ENCODE measurements around the gene BTBD2. TPM values are rescaled to one million over a fixed set of nuclear protein-coding genes. Genes with fewer than 3 reads are reported as not detected.

The BTBD2 gene
- polyA plus RNA-seq, 1 experiment: 25.5 TPM

DNA sequence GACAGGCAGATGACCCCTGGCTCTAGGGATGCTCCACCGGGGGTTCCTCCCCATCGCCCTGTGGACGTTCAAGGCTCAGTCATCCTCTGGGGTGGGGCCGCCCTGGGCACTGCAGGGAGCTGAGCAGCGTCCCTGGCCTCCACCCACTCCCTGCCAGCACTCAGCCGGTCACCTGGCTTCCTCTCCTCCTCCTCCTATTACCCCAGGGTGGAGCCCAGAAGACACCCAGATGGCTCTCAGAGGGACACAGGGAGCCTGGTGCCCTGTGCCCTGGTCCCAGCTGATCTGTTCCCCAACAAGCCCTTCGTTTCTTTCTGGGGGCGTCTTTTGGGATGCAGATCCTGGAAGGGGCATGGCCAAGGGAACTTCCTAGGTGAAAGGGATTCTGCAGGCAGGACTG lies 39.2 kb upstream of the BTBD2 start:
- Histone ChIP-seq H3K27me3 (ENCODE audit: control insufficient read depth, insufficient read depth, low read length) (no peaks in the 10 kb centered on the region), H3K9me3 (ENCODE audit: control insufficient read depth, insufficient read depth, low read length) (peaks cover 2% of the 10 kb centered on the region; the same call in 1 of the 2 replicates), H3K27ac (ENCODE audit: low read depth, low read length) (no peak overlapping the region), H3K4me3 (ENCODE audit: low read depth, low read length) (no peak overlapping the region)
- CTCF ChIA-PET: interaction anchor here (0.6 to 1.1 kb wide), 2 partner anchors 261 to 1055 kb away, joined by 4 to 6 read pairs; no protein-coding TSS in a partner anchor
- TF ChIP-seq, protein P1, sequence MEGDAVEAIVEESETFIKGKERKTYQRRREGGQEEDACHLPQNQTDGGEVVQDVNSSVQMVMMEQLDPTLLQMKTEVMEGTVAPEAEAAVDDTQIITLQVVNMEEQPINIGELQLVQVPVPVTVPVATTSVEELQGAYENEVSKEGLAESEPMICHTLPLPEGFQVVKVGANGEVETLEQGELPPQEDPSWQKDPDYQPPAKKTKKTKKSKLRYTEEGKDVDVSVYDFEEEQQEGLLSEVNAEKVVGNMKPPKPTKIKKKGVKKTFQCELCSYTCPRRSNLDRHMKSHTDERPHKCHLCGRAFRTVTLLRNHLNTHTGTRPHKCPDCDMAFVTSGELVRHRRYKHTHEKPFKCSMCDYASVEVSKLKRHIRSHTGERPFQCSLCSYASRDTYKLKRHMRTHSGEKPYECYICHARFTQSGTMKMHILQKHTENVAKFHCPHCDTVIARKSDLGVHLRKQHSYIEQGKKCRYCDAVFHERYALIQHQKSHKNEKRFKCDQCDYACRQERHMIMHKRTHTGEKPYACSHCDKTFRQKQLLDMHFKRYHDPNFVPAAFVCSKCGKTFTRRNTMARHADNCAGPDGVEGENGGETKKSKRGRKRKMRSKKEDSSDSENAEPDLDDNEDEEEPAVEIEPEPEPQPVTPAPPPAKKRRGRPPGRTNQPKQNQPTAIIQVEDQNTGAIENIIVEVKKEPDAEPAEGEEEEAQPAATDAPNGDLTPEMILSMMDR (IDR thresholded peaks at IDR 0.05; ENCODE audit: low read depth, low read length): no peak
- POLR2A ChIA-PET: interaction anchor here (0.6 to 0.7 kb wide), 2 partner anchors 71 to 421 kb away, joined by 3 to 6 read pairs; partner anchors contain the start of gene GADD45B
- no peak for DNase-seq (ENCODE audit: low read depth, low spot score)

DNA sequence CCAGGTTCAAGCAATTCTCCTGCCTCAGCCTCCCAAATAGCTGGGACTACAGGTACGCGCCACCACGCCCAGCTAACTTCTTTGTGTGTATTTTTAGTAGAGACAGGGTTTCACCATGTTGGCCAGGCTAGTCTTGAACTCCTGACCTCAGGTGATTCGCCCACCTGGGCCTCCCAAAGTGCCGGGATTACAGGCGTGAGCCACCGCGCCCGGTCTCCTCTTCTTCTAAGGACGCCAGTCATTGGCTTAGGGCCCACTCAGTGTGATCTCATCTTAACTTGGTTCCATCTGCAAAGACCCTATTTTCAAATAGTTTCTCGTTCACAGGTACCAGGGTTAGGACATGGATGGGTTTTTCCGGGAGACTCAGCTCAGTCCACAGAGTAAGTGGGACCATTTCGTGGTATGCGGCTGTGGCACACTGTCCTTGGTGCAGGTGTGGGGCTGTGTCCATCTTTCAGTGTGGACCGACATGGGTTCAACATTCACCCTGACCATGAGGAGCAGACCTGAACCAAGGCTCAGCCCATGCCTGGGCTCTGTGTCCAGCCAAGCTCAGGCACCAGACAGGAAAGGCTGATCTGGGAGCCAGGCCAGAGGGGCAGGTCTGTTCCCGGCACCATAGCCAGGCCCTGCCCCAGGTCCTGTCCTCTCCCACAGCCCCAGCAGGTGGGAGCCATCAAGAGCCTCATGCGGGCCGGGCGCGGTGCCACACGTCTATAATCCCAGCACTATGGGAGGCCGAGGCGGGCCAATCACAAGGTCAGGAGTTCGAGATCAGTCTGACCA lies 38.3 kb upstream of the BTBD2 start:
- H3K27ac ChIP-seq (ENCODE audit: low read depth, low read length): no peak overlapping the region
- no peaks in the 10 kb centered on the region for H3K27me3 ChIP-seq (ENCODE audit: control insufficient read depth, insufficient read depth, low read length)
- no peak for DNase-seq (ENCODE audit: low read depth, low spot score)
- no peak overlapping the region for H3K4me3 ChIP-seq (ENCODE audit: low read depth, low read length)
- TF ChIP-seq, protein P1 (IDR thresholded peaks at IDR 0.05; ENCODE audit: low read depth, low read length): no peak
- no peaks in the 10 kb centered on the region; the same call in 1 of the 2 replicates for H3K9me3 ChIP-seq (ENCODE audit: control insufficient read depth, insufficient read depth, low read length)
- ChIA-PET CTCF (interaction anchor here (0.5 to 1.4 kb wide), 2 partner anchors 16 to 338 kb away, joined by 3 to 5 read pairs; no protein-coding TSS in a partner anchor), POLR2A (no interaction called here)

DNA sequence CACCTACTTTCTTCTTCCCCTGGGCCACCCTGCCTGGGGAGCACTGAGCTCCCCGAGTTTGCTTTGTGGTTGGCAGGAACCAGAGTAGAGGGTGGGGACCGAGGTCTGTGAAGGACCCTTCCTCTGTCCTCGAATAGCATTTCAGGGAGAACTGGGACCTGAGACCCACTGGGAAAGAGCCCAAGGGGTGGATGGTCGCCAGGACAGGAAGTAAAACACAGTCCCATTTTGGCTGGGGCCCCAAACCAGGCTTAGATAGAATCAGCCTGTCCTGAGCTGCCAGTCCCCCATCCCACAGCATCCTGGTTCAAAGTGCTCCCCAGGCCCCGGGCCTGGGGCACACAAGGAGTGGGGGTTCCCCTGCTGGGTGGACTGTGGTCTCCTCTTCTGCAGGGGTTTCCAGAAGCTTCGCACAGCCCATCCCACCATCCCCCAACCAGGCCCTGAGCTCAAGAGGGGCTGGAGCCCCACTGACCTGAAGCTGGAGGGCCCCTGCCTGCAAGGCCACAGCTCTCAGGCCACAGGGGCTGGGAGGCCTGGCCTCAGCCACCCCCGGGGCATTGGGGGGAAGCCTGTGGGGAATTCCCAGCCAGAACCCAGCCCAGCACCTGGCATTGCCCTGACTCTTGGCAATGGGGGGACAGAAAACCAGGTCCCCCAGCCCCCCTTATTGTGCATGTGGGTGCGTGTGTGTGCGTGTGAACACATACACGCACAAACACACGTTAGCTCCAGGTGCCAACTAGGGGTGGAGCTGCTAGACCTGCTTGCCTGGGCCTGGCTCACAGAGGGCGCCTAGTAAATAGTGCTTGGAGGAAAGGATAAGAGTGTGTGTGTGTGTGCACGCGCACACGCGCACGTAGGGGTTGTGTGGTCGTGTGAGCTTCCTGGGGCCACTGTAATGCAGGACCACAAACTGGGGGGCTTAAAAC lies 36.5 kb upstream of the BTBD2 start:
- TF ChIP-seq, protein P1 (IDR thresholded peaks at IDR 0.05; ENCODE audit: low read depth, low read length): no peak
- no peak overlapping the region; the same call in 1 of the 2 replicates for H3K4me3 ChIP-seq (ENCODE audit: low read depth, low read length)
- ChIA-PET CTCF (interaction anchor here (0.6 to 1.2 kb wide), 4 partner anchors 10 to 107 kb away, joined by 3 to 7 read pairs (median 4); no protein-coding TSS in a partner anchor), POLR2A (interaction anchor here (0.5 to 0.8 kb wide), 3 partner anchors 10 to 17 kb away, joined by 3 to 7 read pairs (median 3); no protein-coding TSS in a partner anchor)
- no peaks in the 10 kb centered on the region for H3K27me3 ChIP-seq (ENCODE audit: control insufficient read depth, insufficient read depth, low read length)
- H3K27ac ChIP-seq (ENCODE audit: low read depth, low read length): no peak overlapping the region
- H3K9me3 ChIP-seq (ENCODE audit: control insufficient read depth, insufficient read depth, low read length): no peaks in the 10 kb centered on the region; the same call in 1 of the 2 replicates
- no peak for DNase-seq (ENCODE audit: low read depth, low spot score)

DNA sequence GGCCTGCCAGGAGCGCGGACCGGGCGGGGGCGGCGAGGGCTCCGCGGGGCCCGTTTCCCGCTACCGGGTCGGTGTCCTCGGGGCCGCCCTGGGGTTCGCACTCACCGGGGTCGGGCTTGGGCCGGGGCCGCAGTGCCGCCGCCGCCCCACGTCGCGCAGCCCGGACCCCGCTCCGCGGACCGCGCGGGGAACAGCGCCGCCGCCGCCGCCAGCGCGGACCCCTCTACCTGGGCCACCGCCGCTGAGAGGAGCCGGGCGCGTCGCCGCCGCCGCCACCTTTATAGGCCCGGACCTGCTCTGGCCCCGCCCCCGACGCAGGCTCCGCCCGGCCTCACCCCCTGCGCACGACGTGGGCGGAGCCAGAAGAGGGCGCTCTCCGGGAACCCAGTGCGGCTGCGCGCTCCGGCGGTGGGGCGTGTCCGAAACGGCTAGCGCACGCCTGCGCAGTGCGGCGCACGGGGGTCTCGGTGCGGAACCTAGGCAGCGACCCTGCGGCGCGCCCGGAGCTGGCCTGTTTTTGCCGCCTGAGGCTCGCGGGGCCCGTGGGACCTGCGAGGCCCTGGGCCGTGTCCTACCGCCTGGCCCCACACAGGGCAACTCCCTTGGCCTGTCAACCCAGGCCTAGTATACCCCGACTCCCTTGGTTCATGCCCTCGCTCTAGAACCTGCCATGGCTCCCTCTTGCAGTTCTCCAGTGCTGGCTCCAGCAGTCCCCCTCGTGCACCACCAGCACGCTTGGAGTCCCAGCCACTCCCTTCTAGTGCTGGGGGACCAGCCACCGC lies 35.7 kb upstream of the BTBD2 start, which contains the start of gene MKNK2:
Gene MKNK2 (minus strand): TSS at position 254 of the 782 bp plus-strand sequence. CDS start 393 bp downstream, outside the sequence.
- DNase-seq (ENCODE audit: low read depth, low spot score): peak; percentile 66
- TF ChIP-seq, protein P1 (IDR thresholded peaks at IDR 0.05; ENCODE audit: low read depth, low read length): peak; percentile 47
- Histone ChIP-seq H3K9me3 (ENCODE audit: control insufficient read depth, insufficient read depth, low read length) (no peaks in the 10 kb centered on the region; the same call in 1 of the 2 replicates), H3K27ac (ENCODE audit: low read depth, low read length) (no peak within 1 kb of the TSS), H3K4me3 (ENCODE audit: low read depth, low read length) (peak within 1 kb of the TSS; percentile 82), H3K27me3 (ENCODE audit: control insufficient read depth, insufficient read depth, low read length) (no peaks in the 10 kb centered on the region)
- ChIA-PET POLR2A (interaction anchor here (0.5 to 0.8 kb wide), 3 partner anchors 9 to 16 kb away, joined by 3 to 7 read pairs (median 3); no protein-coding TSS in a partner anchor), CTCF (interaction anchor here (0.6 to 1.2 kb wide), 3 partner anchors 9 to 106 kb away, joined by 3 to 7 read pairs (median 4); no protein-coding TSS in a partner anchor)
